ENCODE results near the gene SIX5.

Gene SIX5

GRCh38 chr19:45792470-45793177, 23.6 kb upstream of the SIX5 start, which contains the start of gene DMWD:
Gene DMWD (minus strand): TSS chr19:45792845. CDS start chr19:45792756, 89 bp downstream.
- peak; percentile 97 for DNase-seq

- DNase-seq = no peak
Observed at GRCh38 chr19:45791744-45792469, 22.9 kb upstream of the SIX5 start.

GRCh38 chr19:45790942-45791341, 21.9 kb upstream of the SIX5 start:
- no peak for DNase-seq

GRCh38 chr19:45789035-45789786, 20.2 kb upstream of the SIX5 start:
- no peak for DNase-seq

- DNase-seq = no peak
Observed at GRCh38 chr19:45786533-45786894, 17.5 kb upstream of the SIX5 start.

GRCh38 chr19:45785781-45786532, 16.9 kb upstream of the SIX5 start:
- no peak for DNase-seq

GRCh38 chr19:45785097-45785496, 16.0 kb upstream of the SIX5 start:
- no peak for DNase-seq

- no peak for DNase-seq
Observed at GRCh38 chr19:45784096-45784495, 15.0 kb upstream of the SIX5 start.

GRCh38 chr19:45782820-45783785, 14.1 kb upstream of the SIX5 start:
- DNase-seq = no peak

- DNase-seq = no peak
Observed at GRCh38 chr19:45782162-45782691, 13.2 kb upstream of the SIX5 start, which contains the start of gene DMPK. Gene DMPK (minus strand): TSS chr19:45782490. CDS start chr19:45782352, 138 bp downstream.

GRCh38 chr19:45781214-45782161, 12.4 kb upstream of the SIX5 start:
- peak; percentile 6 for DNase-seq

- no peak for DNase-seq
Observed at GRCh38 chr19:45780448-45781213, 11.6 kb upstream of the SIX5 start.

- DNase-seq = peak; percentile 6
Observed at GRCh38 chr19:45780146-45780447, 11.0 kb upstream of the SIX5 start.

GRCh38 chr19:45779231-45780145, 10.4 kb upstream of the SIX5 start:
- peak; percentile 90 for DNase-seq

- no peak for DNase-seq
Observed at GRCh38 chr19:45778010-45778661, 9.1 kb upstream of the SIX5 start.

- no peak for DNase-seq
Observed at GRCh38 chr19:45777395-45777961, 8.4 kb upstream of the SIX5 start.

- no peak for DNase-seq
Observed at GRCh38 chr19:45774765-45775164, 5.7 kb upstream of the SIX5 start.

GRCh38 chr19:45773384-45773783, 4.3 kb upstream of the SIX5 start:
- no peak for DNase-seq
